ENCODE measurements around the gene NUAK2. TPM values are rescaled to one million over a fixed set of nuclear protein-coding genes. Genes with fewer than 3 reads are reported as not detected.

NUAK2 gene
- total and polyA plus RNA-seq, 2 of the 4 experiments (the other 2 are of a cell fraction): 7.2 to 17.6 TPM

GRCh38 chr1:205273551-205273982, 48.0 kb downstream of the NUAK2 start:
- H3K23ac ChIP-seq (ENCODE audit: low read depth, low read length): no peak overlapping the region
- H4K8ac ChIP-seq (ENCODE audit: low read depth in 2 of 2, low read length in 2 of 2): peak overlapping the region in 1 of 2 experiments; percentile 7; a peak in 1 of 4 replicates
- TF ChIP-seq CTCF (conservative IDR thresholded peaks at IDR 0.05; ENCODE audit: low read depth, low read length): peak; percentile 97
- TF ChIP-seq MAFK (IDR thresholded peaks at IDR 0.05; ENCODE audit: low read depth, low read length): no peak
- no peak for TF ChIP-seq FOS (IDR thresholded peaks at IDR 0.05; ENCODE audit: low read depth, low read length)
- TF ChIP-seq ELK1 (IDR thresholded peaks at IDR 0.05; ENCODE audit: borderline replicate concordance, low read depth, low read length): no peak
- peak; percentile 99 for TF ChIP-seq SMC3 (IDR thresholded peaks at IDR 0.05; ENCODE audit: low read depth, low read length)
- TF ChIP-seq RAD21 (IDR thresholded peaks at IDR 0.05; ENCODE audit: low read length): peak; percentile 97
- TF ChIP-seq MAZ (IDR thresholded peaks at IDR 0.05; ENCODE audit: borderline replicate concordance, low read depth, low read length): peak; percentile 22; the same call in 1 of the 2 replicates
- no peak for TF ChIP-seq RFX5 (IDR thresholded peaks at IDR 0.05; ENCODE audit: low read depth, low read length)
- peak; percentile 43; the same call in 1 of the 2 replicates for TF ChIP-seq POLR2A (IDR thresholded peaks at IDR 0.05; ENCODE audit: low read depth, low read length)
- peak; percentile 51; the same call in 1 of the 2 replicates for TF ChIP-seq CHD1 (IDR thresholded peaks at IDR 0.05; ENCODE audit: low read depth, low read length)
- no TSS peak for BruUV-seq (replicated peaks)
- DNase-seq (peak; percentile 76), ATAC-seq (ENCODE audit: low read depth) (peak; percentile 88)
- peak overlapping the region; percentile 79 for H2BK120ac ChIP-seq (ENCODE audit: low read depth, low read length)
- in situ Hi-C loops (cut with MboI; ENCODE audit: low sequenced_read_pairs) (loop anchor here (10.0 to 25.0 kb wide), 2 partner anchors 211 to 461 kb away; no protein-coding TSS in a partner anchor), intact Hi-C loops (cut with micrococcal nuclease) (loop anchor here (1.0 to 5.0 kb wide), 4 partner anchors 48 to 212 kb away; partner anchors contain the start of gene NUAK2), dilution Hi-C loops (cut with HindIII; ENCODE audit: low sequenced_read_pairs, unreplicated experiment) (no loop called here)
- no peak overlapping the region for H3K18ac ChIP-seq (ENCODE audit: low read depth, low read length)
- peaks cover 3 to 5% of the 10 kb centered on the region in 2 experiments; a peak in 2 of 4 replicates for H3K79me1 ChIP-seq (ENCODE audit: low read depth in 1 of 2, low read length in 2 of 2)
- ChIA-PET CTCF (interaction anchor here (0.6 to 5.4 kb wide), 26 partner anchors 8 to 251 kb away, joined by 3 to 126 read pairs (median 6); partner anchors contain the start of gene NUAK2), POLR2A (ENCODE audit: unreplicated experiment) (interaction anchor here (0.6 to 1.0 kb wide), 2 partner anchors 48 to 51 kb away, joined by 3 to 5 read pairs; partner anchors contain the start of gene NUAK2)
- H3K4me1 ChIP-seq (ENCODE audit: control insufficient read depth, insufficient read depth, low read length): peaks cover 15% of the 10 kb centered on the region
- H2BK20ac ChIP-seq (ENCODE audit: low read depth, low read length): peak overlapping the region; percentile 87; the same call in 1 of the 2 replicates
- peaks cover 2% of the 10 kb centered on the region; the same call in 1 of the 2 replicates for H3K36me3 ChIP-seq (ENCODE audit: control insufficient read depth, insufficient read depth, low read length)
- H2BK15ac ChIP-seq (ENCODE audit: low read depth, low read length): peak overlapping the region; percentile 58; the same call in 2 of the 3 replicates
- 0% methylated on average over 3 of the region's 7 CpGs; no CpG with 5 or more reads in 1 of the 2 experiments for WGBS, 2 experiments (ENCODE audit: extremely low coverage in 2 of 2, insufficient read length in 1 of 2)
- peak overlapping the region; percentile 7 for H4K91ac ChIP-seq (ENCODE audit: insufficient read depth, low read depth, low read length)
- H3K14ac ChIP-seq (replicated peaks; ENCODE audit: low read depth, low read length): 0 out of 2 replicates have a peak overlapping the region, but pooled peaks have one; percentile 46
- no peaks in the 10 kb centered on the region for H3K9me3 ChIP-seq (ENCODE audit: control insufficient read depth, insufficient read depth, low read length)
- H3K9ac ChIP-seq (ENCODE audit: low read depth, low read length): no peak overlapping the region
- H2AK9ac ChIP-seq (replicated peaks; ENCODE audit: low read depth, low read length, poor library complexity): peak overlapping the region; percentile 0
- no peaks in the 10 kb centered on the region for H3K27me3 ChIP-seq (ENCODE audit: control insufficient read depth, insufficient read depth, low read length)
- H3K4ac ChIP-seq (ENCODE audit: low read depth, low read length): peak overlapping the region; percentile 83
- H2BK5ac ChIP-seq (ENCODE audit: low read depth, low read length, poor library complexity, severe bottlenecking): peak overlapping the region; percentile 6
- H4K20me1 ChIP-seq (ENCODE audit: insufficient read depth, low read length): no peaks in the 10 kb centered on the region
- H3K56ac ChIP-seq (ENCODE audit: extremely low read depth, insufficient read depth, low read length): no peak overlapping the region
- peak overlapping the region; percentile 6; the same call in 1 of the 2 replicates for H4K5ac ChIP-seq (ENCODE audit: low read depth, low read length)
- H3K4me3 ChIP-seq (ENCODE audit: insufficient read depth, low read depth, low read length): no peak overlapping the region
- peaks cover 15% of the 10 kb centered on the region for H3K9me1 ChIP-seq (ENCODE audit: insufficient read depth, low read length)
- H2AK5ac ChIP-seq (ENCODE audit: low read depth, low read length): peak overlapping the region; percentile 86
- no peak overlapping the region; the same call in 1 of the 2 replicates for H3K27ac ChIP-seq (ENCODE audit: insufficient read depth, low read length)
- H2AFZ ChIP-seq (replicated peaks; ENCODE audit: low read length, poor library complexity): peak overlapping the region; percentile 18
- no peak overlapping the region for H3K4me2 ChIP-seq (ENCODE audit: low read depth, low read length)
